Neural cell (in vitro differentiated cells): Measurements from ENCODE around the gene ERBB2. TPM values are rescaled to one million over a fixed set of nuclear protein-coding genes. Genes with fewer than 3 reads are reported as not detected.

ENCODE experiments used
- H2AFZ ChIP-seq: fragments of 200-600, 300-800 bp; sonication (generic), shearing (Covaris generic); 2 replicates; pipeline ENCODE4 v1.6.0; 2014; ENCODE audit warnings: low read depth, mild to moderate bottlenecking, antibody characterized with exemption, low read length, moderate library complexity
- H3F3A ChIP-seq: fragments of 200-600 bp; shearing (Covaris generic); 2 replicates; pipeline ENCODE4 v1.6.1; 2016; ENCODE audit warnings: mild to moderate bottlenecking, moderate library complexity, mixed read lengths, antibody characterized with exemption, low read length; ENCODE audit not compliant: insufficient read depth, poor library complexity, severe bottlenecking
- H3K27ac ChIP-seq: fragments of 200-600, 300-800 bp; sonication (generic), shearing (Covaris generic); 2 replicates; pipeline ENCODE4 v1.5.1; 2014; ENCODE audit warnings: mild to moderate bottlenecking, low read length, moderate library complexity
- H3K27me3 ChIP-seq: fragments of 300-800, 200-600 bp; sonication (generic), shearing (Covaris generic); 2 replicates; pipeline ENCODE4 v1.6.0; 2014; ENCODE audit warnings: mild to moderate bottlenecking, low read depth, low read length, moderate library complexity; ENCODE audit not compliant: insufficient read depth
- H3K36me3 ChIP-seq: fragments of 300-800, 200-600 bp; sonication (generic), shearing (Covaris generic); 2 replicates; pipeline ENCODE4 v1.5.1; 2014; ENCODE audit warnings: mild to moderate bottlenecking, antibody characterized with exemption, low read length, moderate library complexity; ENCODE audit not compliant: insufficient read depth
- H3K4me2 ChIP-seq: fragments of 300-800, 200-600 bp; sonication (generic), shearing (Covaris generic); 2 replicates; pipeline ENCODE4 v1.6.0; 2014; ENCODE audit warnings: mild to moderate bottlenecking, low read length
- H3K4me3 ChIP-seq: fragments of 300-800, 200-600 bp; sonication (generic), shearing (Covaris generic); 2 replicates; pipeline ENCODE4 v1.5.1; 2014; ENCODE audit warnings: mild to moderate bottlenecking, low read length, moderate library complexity
- H3K79me2 ChIP-seq: fragments of 200-600 bp; shearing (Covaris generic); replicated peaks from 2 replicates; pipeline ENCODE4 v1.6.0; 2014; ENCODE audit warnings: mild to moderate bottlenecking, low read length, moderate library complexity; ENCODE audit not compliant: insufficient read depth
- H3K9ac ChIP-seq: fragments of 300-800, 200-600 bp; sonication (generic), shearing (Covaris generic); 2 replicates; pipeline ENCODE4 v1.6.1; 2016; ENCODE audit warnings: mild to moderate bottlenecking, low read length, mixed read lengths
- H3K9me2 ChIP-seq: fragments of 200-600 bp; shearing (Covaris generic); 2 replicates; pipeline ENCODE4 v1.6.1; 2016; ENCODE audit warnings: mild to moderate bottlenecking, low read length, mixed read lengths; ENCODE audit not compliant: insufficient read depth
- H3K9me3 ChIP-seq: fragments of 200-600, 300-800 bp; sonication (generic), shearing (Covaris generic); 2 replicates; pipeline ENCODE4 v1.6.1; 2016; ENCODE audit warnings: mild to moderate bottlenecking, mixed run types, low read length, moderate library complexity, mixed read lengths
- H4K20me1 ChIP-seq: fragments of 200-600 bp; shearing (Covaris generic); 2 replicates; pipeline ENCODE4 v1.6.1; 2016; ENCODE audit warnings: mild to moderate bottlenecking, mixed run types; ENCODE audit not compliant: insufficient read depth
- EP300 ChIP-seq: fragments of 450-650 bp; conservative IDR thresholded peaks from 2 replicates; pipeline ENCODE4 v1.6.1; 2014; ENCODE audit warnings: antibody characterized with exemption, mild to moderate bottlenecking, moderate library complexity; ENCODE audit not compliant: poor library complexity, severe bottlenecking
- EZH2 ChIP-seq: fragments of 200-600, 300-800 bp; shearing (Covaris generic), sonication (generic); IDR thresholded peaks from 2 replicates; pipeline ENCODE4 v1.6.1; 2014; ENCODE audit warnings: antibody characterized with exemption, low read length, borderline replicate concordance, mild to moderate bottlenecking; ENCODE audit not compliant: insufficient read depth, poor library complexity, severe bottlenecking
- MXI1 ChIP-seq: fragments of 450-650 bp; conservative IDR thresholded peaks from 2 replicates; pipeline ENCODE4 v1.6.1; 2014; ENCODE audit warnings: antibody characterized with exemption, mild to moderate bottlenecking; ENCODE audit not compliant: poor library complexity, severe bottlenecking
- POLR2AphosphoS5 ChIP-seq: IDR thresholded peaks from 2 replicates; pipeline ENCODE4 v1.6.1; 2012
- RAD21 ChIP-seq: fragments of 450-650 bp; conservative IDR thresholded peaks from 2 replicates; pipeline ENCODE4 v1.6.1; 2014; ENCODE audit warnings: antibody characterized with exemption, mild to moderate bottlenecking, moderate library complexity
- SMC3 ChIP-seq: fragments of 450-650 bp; conservative IDR thresholded peaks from 2 replicates; pipeline ENCODE4 v1.6.1; 2014; ENCODE audit warnings: antibody characterized with exemption, mild to moderate bottlenecking, moderate library complexity; ENCODE audit not compliant: poor library complexity
- TAF1 ChIP-seq: IDR thresholded peaks from 2 replicates; pipeline ENCODE4 v1.6.1; 2012; ENCODE audit warnings: low read depth
- polyA plus RNA-seq: library from polyadenylated mRNA; depleted of rRNA; stranded (reverse); fragments of >200 nt; gene quantifications from 2 replicates; pipeline ENCODE4 v1.2.3, GENCODE V29; 2014
- TF ChIP-seq, protein P1 (sequence below): fragments of 450-650 bp; IDR thresholded peaks from 2 replicates; pipeline ENCODE4 v1.5.1; 2014; ENCODE audit warnings: antibody characterized with exemption, mild to moderate bottlenecking, moderate library complexity; ENCODE audit not compliant: poor library complexity, severe bottlenecking
- TF ChIP-seq, protein P2 (sequence below): IDR thresholded peaks from 2 replicates; pipeline ENCODE4 v1.6.1; 2012; ENCODE audit warnings: borderline replicate concordance

ERBB2 gene
- polyA plus RNA-seq, 1 donor from 2014 or later, result 16.0 TPM

DNA sequence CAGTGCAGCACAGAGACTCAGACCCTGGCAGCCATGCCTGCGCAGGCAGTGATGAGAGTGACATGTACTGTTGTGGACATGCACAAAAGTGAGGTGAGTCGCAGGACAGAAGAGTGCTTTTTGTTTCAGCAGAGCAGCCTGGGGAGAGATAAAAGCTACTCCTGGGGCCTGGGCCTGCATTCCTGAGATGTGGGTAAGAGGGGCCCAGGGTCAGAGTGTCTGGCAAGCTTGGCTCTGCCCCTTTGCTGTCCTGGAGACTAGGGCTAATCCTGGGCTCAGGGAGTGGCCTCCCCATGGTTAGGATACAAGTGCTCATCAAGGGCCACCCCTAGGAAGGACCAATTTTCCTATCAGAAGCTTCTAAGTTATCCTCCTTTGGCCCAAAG lies 4.8 kb upstream of the ERBB2 start:
- H3F3A ChIP-seq, result no peaks in the 10 kb centered on the region
- no peaks in the 10 kb centered on the region for H3K9me2 ChIP-seq
- H3K36me3 ChIP-seq, result no peaks in the 10 kb centered on the region
- H3K79me2 ChIP-seq, result no peaks in the 10 kb centered on the region
- H3K4me2 ChIP-seq, result no peak overlapping the region
- peaks cover 8% of the 10 kb centered on the region for H3K27me3 ChIP-seq
- no peak overlapping the region for H2AFZ ChIP-seq
- no peak overlapping the region for H3K27ac ChIP-seq
- no peaks in the 10 kb centered on the region for H4K20me1 ChIP-seq
- no peak for TF ChIP-seq RAD21
- TF ChIP-seq, protein P1, sequence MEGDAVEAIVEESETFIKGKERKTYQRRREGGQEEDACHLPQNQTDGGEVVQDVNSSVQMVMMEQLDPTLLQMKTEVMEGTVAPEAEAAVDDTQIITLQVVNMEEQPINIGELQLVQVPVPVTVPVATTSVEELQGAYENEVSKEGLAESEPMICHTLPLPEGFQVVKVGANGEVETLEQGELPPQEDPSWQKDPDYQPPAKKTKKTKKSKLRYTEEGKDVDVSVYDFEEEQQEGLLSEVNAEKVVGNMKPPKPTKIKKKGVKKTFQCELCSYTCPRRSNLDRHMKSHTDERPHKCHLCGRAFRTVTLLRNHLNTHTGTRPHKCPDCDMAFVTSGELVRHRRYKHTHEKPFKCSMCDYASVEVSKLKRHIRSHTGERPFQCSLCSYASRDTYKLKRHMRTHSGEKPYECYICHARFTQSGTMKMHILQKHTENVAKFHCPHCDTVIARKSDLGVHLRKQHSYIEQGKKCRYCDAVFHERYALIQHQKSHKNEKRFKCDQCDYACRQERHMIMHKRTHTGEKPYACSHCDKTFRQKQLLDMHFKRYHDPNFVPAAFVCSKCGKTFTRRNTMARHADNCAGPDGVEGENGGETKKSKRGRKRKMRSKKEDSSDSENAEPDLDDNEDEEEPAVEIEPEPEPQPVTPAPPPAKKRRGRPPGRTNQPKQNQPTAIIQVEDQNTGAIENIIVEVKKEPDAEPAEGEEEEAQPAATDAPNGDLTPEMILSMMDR, result no peak
- TF ChIP-seq TAF1, result no peak
- no peak for TF ChIP-seq EP300
- no peak for TF ChIP-seq SMC3
- TF ChIP-seq, protein P2, sequence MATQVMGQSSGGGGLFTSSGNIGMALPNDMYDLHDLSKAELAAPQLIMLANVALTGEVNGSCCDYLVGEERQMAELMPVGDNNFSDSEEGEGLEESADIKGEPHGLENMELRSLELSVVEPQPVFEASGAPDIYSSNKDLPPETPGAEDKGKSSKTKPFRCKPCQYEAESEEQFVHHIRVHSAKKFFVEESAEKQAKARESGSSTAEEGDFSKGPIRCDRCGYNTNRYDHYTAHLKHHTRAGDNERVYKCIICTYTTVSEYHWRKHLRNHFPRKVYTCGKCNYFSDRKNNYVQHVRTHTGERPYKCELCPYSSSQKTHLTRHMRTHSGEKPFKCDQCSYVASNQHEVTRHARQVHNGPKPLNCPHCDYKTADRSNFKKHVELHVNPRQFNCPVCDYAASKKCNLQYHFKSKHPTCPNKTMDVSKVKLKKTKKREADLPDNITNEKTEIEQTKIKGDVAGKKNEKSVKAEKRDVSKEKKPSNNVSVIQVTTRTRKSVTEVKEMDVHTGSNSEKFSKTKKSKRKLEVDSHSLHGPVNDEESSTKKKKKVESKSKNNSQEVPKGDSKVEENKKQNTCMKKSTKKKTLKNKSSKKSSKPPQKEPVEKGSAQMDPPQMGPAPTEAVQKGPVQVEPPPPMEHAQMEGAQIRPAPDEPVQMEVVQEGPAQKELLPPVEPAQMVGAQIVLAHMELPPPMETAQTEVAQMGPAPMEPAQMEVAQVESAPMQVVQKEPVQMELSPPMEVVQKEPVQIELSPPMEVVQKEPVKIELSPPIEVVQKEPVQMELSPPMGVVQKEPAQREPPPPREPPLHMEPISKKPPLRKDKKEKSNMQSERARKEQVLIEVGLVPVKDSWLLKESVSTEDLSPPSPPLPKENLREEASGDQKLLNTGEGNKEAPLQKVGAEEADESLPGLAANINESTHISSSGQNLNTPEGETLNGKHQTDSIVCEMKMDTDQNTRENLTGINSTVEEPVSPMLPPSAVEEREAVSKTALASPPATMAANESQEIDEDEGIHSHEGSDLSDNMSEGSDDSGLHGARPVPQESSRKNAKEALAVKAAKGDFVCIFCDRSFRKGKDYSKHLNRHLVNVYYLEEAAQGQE, result no peak
- TF ChIP-seq EZH2, result no peak
- no peak for TF ChIP-seq POLR2AphosphoS5
- no peak for TF ChIP-seq MXI1
- H3K4me3 ChIP-seq, result no peak overlapping the region
- H3K9ac ChIP-seq, result no peak overlapping the region
- H3K9me3 ChIP-seq, result no peaks in the 10 kb centered on the region

DNA sequence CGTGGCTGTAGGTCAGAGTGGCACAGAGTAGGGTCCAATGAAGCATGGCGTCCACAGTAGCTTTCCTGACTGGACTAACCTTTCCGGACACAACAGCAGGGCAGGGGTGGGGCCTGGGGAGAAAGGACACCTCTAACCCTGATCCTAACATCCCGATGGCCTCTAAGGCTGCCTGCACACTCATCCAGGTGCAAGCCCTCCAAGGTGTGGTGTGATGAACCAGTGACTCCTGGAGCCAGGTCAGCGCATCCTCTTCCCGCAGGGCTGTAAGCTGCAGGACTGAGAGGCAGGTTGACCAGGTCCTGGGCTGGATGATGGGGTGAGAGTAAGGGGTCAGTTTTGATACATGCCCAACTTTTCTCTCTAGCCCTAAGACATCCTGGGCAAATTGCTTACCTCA lies 3.1 kb upstream of the ERBB2 start:
- no peaks in the 10 kb centered on the region for H4K20me1 ChIP-seq
- peaks cover 15% of the 10 kb centered on the region for H3K27me3 ChIP-seq

More for the DNA sequence above, 3.1 kb upstream of the ERBB2 start:
- Histone ChIP-seq H3K79me2 (no peaks in the 10 kb centered on the region), H2AFZ (no peak overlapping the region), H3K4me3 (no peak overlapping the region), H3K4me2 (no peak overlapping the region), H3K9ac (no peak overlapping the region), H3K27ac (no peak overlapping the region), H3K36me3 (no peaks in the 10 kb centered on the region), H3K9me2 (no peaks in the 10 kb centered on the region), H3K9me3 (no peaks in the 10 kb centered on the region), H3F3A (no peaks in the 10 kb centered on the region)
- TF ChIP-seq EZH2 (no peak), POLR2AphosphoS5 (no peak), MXI1 (no peak), RAD21 (no peak), TAF1 (no peak), SMC3 (no peak), EP300 (no peak)
- TF ChIP-seq, protein P1, result no peak
- TF ChIP-seq, protein P2, result no peak
